GM12864 (cell line): ENCODE measurements around the gene RGSL1.

Source experiments
- DNase-seq: peaks from one replicate; pipeline ENCODE4 v3.0.0-alpha.2; 2011; ENCODE audit warnings: low read depth
- H3K4me3 ChIP-seq: 2 replicates; pipeline ENCODE4 v1.5.1; 2011; ENCODE audit warnings: mild to moderate bottlenecking, low read depth, low read length, control low read depth
- TF ChIP-seq, protein P1 (sequence below): IDR thresholded peaks from 2 replicates; pipeline ENCODE4 v1.5.1; 2011; ENCODE audit warnings: low read depth, mild to moderate bottlenecking, moderate library complexity, low read length, control low read depth, inconsistent platforms; ENCODE audit errors: missing control alignments

Gene RGSL1

DNA sequence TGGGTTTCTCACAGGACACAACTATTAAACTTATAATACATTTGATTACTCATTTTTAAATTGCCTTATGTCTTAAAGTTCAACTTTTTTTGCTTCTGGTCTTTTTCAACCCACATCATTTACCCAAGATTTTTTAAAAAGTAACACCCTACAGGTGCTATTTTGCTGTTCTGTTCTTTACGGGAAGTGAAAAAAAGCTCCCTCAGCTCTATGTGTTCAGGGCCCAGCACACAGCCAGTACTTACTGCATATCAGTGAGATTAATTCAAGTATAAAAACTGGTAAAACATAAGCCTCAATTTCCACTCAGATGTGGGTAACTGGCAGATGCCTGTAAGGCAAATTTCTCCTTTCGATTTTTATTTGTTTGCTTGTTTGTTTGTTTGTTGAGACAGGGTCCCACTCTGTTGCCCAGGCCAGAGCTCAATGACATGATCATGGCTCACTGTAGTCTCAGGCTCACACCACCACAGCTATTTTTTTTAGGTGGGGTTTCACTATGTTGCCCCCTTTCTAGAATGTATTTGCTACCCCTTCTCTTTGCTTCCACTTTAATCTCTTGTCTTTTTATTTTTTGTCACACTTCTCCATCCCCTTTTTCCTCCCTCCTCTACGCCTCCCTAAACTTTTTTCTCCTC lies 118.8 kb downstream of the RGSL1 start:
- H3K4me3 ChIP-seq: no peak overlapping the region
- TF ChIP-seq, protein P1, sequence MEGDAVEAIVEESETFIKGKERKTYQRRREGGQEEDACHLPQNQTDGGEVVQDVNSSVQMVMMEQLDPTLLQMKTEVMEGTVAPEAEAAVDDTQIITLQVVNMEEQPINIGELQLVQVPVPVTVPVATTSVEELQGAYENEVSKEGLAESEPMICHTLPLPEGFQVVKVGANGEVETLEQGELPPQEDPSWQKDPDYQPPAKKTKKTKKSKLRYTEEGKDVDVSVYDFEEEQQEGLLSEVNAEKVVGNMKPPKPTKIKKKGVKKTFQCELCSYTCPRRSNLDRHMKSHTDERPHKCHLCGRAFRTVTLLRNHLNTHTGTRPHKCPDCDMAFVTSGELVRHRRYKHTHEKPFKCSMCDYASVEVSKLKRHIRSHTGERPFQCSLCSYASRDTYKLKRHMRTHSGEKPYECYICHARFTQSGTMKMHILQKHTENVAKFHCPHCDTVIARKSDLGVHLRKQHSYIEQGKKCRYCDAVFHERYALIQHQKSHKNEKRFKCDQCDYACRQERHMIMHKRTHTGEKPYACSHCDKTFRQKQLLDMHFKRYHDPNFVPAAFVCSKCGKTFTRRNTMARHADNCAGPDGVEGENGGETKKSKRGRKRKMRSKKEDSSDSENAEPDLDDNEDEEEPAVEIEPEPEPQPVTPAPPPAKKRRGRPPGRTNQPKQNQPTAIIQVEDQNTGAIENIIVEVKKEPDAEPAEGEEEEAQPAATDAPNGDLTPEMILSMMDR: no peak
- no peak for DNase-seq

DNA sequence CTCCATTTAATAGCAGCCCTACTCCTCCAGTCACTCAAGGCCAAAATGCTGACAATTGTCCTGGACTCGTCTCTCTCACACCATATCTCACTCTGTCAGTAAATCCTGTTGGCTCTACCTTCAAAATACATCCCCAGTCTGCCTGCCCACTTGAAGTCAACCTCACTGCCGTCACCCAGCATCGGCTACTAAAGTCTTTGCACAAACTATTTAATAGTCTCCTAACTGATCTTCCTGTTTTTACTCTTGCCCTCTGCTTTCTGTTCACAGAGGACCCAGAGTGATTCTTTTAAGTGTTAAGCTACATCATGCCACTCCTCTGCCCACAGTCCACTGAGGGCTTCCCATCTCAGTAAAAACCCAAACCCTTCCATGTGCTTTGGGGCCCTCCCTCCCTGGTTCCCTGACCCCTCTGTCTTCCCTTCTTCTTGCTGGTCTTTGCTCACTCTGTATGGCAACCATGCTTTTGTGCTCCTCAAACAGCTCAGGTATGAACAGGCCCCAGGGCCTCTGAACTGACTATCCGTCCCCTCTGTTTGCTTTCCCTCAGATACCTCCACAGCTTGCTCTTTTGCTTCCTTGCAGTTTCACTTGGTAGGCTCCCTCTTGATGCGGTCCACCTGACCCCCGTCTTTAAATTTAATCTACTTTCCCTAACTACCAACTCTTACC lies 120.1 kb downstream of the RGSL1 start:
- TF ChIP-seq, protein P1: no peak
- no peak for DNase-seq
- H3K4me3 ChIP-seq: no peak overlapping the region

DNA sequence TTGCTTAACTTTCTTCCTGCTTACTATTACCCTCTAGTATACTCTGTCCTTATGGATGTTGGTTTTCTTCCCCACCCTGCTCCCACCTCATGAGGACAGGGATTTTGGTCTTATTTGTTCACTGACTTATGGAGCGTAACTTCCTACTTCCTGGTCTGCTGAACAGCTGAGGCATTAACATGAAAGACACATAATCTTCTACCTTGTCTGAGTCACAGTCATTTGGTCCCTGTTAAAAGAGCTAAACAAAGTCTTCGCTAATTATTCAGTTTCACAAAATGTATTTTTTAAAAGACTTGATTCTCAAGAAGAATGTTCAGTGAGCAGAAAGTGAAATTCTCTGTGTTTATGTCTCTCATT lies 120.6 kb downstream of the RGSL1 start:
- no peak for DNase-seq
- no peak overlapping the region for H3K4me3 ChIP-seq
- TF ChIP-seq, protein P1: no peak

DNA sequence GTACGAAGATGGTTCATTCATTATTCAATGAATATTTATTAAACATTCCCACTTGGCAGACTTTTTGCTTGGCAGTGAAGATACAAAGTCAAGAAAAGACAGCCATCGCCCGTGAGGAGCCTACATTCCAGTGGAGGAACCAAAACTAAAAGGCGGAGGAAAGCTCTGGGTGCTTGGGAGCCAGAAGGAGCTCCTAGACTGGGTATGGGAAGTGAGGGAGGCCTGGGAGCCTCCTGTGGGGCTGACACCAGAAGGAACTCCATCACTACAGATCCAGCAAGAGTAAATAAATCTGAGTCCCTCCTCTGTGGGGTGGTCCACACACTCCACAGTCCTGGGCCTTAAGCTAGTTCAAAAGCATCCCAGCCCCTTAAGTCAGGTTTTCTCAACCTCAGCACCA lies 124.2 kb downstream of the RGSL1 start:
- TF ChIP-seq, protein P1: no peak
- no peak overlapping the region for H3K4me3 ChIP-seq
- no peak for DNase-seq

DNA sequence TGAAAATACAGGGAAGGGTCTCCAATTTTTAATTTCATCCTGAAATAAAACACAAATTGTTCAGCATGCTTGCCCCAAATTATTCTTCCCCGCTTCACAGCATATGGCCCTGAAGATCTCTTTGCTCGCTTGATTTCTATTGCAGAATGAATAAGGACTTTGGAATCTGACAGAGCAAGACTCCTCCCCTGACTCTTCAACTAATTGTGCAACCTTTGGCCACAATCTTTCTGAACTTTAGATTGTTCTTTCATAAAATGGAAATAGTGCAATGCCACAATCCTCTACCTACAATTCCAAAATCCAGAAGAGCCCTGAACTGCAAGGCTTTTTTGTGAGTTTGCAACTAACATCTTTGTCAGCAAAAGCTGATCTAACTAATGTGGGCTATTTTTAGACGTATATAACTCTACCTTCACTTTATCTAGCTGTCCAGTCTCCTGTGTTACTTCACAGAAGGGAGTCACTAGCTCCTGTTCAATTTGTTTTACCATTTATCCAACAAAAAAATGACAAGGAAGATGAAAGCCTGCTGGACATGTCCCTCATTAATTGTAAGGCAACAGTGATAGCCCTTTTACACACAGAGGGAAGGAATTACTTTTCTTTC lies 125.7 kb downstream of the RGSL1 start:
- TF ChIP-seq, protein P1: no peak
- DNase-seq: no peak
- H3K4me3 ChIP-seq: no peak overlapping the region

DNA sequence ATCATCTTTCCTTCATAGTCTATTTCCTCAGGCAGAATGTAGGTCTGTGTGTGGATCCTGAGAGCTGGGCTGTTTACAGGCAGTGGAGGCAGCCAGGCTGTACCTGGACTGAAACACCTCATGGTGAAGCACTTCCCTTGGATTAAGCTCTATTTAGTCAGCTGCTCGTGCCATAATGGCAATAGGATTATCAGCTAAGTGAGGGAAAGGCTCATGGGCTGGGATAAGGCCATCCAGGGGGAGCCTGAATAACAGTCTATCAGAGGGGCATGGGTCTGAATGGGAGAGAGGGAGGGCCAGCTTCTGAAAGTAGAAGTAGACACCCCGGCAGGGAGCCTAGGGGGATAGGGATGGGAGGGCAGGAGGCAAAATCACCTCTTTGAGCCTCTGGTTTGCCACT lies 130.8 kb downstream of the RGSL1 start:
- TF ChIP-seq, protein P1: no peak
- no peak for DNase-seq
- no peak overlapping the region for H3K4me3 ChIP-seq
